ENCODE data around the gene PCNX2. TPM values are rescaled to one million over a fixed set of nuclear protein-coding genes. Genes with fewer than 3 reads are reported as not detected.
A peak's percentile ranks its signal among the peaks of the same experiment; 100 is the strongest.
"Not testable (repeated sequence)": the region's sequence is repeated elsewhere in the genome, so short reads cannot be mapped to it uniquely, and the experiment has no call there.

PCNX2 gene
- total RNA-seq, 1 donor from 2014 or later: 4.9 TPM

DNA sequence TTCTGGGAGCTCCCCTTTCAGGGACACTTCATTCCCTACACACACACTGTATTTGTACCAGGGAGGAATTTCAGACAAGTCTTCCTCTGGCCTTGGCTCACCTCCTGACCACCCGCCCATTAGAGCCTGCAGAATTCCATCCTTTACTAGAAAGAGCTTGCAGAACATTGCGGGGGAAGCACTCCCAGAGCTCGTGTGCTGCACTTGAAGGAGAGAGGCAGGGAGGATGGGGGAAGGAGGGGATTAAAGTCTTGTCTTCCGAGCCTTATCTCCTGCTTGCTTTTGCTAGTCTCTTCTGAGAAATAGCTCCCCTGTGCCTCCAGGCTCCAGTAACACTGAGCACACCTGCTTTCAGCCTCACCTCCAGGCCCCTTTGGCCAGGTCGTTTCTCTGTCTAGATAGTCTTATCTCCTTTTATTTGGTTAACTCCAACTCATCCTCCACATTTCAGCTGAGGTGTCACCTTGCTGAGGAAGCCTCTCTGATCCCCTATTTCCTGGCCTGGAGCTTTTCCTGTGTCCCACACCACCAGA is 62.0 kb downstream of the PCNX2 start:
- DNase-seq (ENCODE audit: low read depth, low spot score): no peak

DNA sequence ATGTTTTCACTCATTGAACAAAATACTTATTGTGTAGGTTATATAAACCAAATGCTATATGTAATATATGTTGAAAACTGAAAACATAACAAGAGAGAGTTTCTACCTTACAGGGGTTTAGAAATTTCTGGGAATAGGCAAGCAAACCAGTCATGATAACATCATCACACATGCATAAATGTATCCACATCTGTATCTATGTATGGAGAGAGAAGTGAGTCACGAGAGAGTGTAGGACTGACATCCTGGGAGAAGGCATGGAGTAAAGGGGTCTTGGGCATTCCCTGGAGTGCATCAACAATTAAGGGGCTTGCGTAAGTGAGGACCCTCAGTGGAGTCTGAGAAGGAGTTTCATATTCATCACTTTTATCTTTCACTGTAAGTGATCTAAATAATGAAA is 65.5 kb downstream of the PCNX2 start:
- no peak for DNase-seq (ENCODE audit: low read depth, low spot score)

- DNase-seq (ENCODE audit: low read depth, low spot score): no peak
Observed at GRCh38 chr1:233229288-233229687, 66.2 kb downstream of the PCNX2 start.

DNA sequence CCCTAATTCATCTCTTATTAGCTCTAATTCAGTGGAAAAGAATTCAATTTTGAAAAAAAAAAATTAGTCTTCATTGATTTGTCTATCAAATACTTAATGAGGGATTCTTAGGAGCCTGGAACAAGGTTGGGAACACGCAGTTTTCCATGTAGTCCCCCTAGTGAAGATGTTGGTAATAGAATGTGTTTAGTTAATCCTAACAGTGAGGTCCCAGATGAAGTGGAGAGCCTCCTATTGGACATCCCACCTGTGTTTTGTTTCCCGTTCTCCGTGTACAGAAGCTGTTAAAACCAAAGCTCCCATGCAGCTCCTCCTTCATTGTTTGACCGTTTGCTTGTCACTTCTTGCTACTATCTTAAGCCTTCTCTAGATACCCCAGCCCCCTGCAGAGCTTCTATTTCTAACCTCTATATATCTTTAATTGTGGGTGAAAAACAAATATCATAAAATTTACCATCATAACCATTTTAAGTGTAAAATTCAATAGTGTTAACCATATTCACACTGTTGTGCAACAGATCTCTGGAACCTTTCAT is 67.5 kb downstream of the PCNX2 start:
- no peak for DNase-seq (ENCODE audit: low read depth, low spot score)

GRCh38 chr1:233224311-233224710 is 71.2 kb downstream of the PCNX2 start:
- DNase-seq (ENCODE audit: low read depth, low spot score): no peak

- DNase-seq (ENCODE audit: low read depth, low spot score): no peak
Observed at GRCh38 chr1:233217832-233218231, 77.7 kb downstream of the PCNX2 start.

DNA sequence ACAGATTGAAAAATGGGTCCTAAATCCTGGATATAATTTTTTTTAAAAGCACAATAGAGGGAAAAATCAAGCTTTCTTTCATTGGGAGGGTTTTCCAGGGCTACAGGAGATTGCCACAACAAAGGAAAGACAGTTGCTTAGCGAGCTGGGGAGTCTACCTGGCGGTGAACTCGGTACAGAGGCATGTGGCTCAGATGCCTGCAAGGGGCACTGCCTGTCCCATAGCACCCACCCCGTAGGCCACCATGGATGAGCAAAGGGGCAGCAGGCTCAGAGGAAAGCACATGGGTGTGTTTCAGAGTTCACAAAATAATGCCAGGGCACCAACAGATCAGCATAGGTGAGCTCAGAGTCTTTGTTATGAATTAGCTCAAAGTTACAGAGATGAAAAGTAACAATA is 79.5 kb downstream of the PCNX2 start:
- DNase-seq (ENCODE audit: low read depth, low spot score): no peak

GRCh38 chr1:233215135-233215760 is 80.3 kb downstream of the PCNX2 start:
- DNase-seq (ENCODE audit: low read depth, low spot score): no peak

DNA sequence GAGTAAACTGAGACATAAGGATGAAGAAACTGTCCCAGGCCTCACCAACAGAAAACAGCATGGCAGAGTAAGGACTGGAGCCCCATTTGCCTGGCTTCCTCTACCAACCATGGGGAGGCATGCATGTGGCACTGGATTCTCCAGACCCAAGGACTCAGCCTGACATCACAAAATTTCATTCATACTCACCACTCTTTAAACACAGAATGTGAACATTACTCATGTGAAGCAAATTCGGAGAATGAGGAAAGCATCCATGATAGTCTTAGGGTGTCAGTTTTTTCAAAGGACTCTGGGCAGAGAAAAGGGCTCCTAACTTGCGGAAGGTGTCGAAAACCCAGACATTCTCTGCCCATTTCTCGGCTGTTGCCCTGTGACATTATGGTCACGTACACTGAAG is 83.9 kb downstream of the PCNX2 start:
- no peak for DNase-seq (ENCODE audit: low read depth, low spot score)

GRCh38 chr1:233211106-233211505 is 84.4 kb downstream of the PCNX2 start:
- DNase-seq (ENCODE audit: low read depth, low spot score): no peak

DNA sequence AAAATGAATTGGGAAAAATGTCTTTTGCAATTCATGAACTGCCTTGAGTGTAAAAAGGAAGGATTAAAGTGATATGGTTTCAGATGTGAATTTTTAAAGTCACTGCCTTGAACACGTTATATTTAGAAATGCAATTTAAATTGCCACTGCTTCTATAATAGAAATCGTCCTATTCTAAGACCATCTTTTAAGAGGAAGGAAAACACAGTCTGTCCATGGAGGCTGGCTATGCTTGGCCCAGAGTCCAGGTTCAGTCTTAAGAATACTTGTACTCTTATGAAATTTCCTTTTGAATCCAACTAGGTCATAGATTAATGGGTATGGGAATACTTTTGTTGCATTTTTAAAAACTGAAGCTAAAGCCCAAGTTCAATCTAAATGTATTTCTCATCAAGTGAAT is 86.0 kb downstream of the PCNX2 start:
- no peak for DNase-seq (ENCODE audit: low read depth, low spot score)

DNA sequence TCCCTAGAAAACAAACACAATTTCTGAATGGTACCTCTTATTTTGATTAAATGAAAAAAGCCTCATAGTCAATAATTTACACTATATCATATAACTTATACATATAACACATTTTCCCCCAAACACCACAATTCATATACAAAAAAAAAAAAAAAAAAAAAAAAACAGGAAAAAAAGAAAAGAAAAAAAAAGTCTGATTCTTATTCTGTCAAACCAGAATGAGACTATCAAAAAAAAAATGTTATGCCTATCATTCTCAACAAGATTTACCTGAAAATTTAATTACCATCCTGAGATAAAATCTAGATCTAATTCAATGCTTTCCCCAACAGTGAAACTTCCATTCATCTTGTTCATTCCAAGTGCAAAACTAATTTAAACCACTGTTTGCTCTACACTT is 86.8 kb downstream of the PCNX2 start:
- no peak for DNase-seq (ENCODE audit: low read depth, low spot score)

DNA sequence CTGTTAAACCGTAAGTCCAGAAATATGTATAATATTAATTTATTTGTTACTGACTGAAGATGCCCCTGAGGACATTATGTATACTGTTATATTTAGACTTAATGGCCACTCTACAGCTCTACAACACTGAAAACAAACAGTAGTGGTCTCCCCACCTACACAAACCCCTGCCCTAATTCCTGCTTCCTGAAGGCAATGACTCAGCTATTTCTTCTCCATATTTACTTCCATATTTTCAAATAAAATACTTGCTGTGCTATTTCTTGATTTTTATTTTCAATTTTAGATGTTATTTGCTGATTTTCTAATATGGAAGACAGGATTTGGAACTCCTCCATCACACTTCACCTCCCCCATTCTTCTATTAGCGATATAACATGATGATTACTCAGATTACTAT is 97.6 kb downstream of the PCNX2 start:
- no peak for DNase-seq (ENCODE audit: low read depth, low spot score)

DNA sequence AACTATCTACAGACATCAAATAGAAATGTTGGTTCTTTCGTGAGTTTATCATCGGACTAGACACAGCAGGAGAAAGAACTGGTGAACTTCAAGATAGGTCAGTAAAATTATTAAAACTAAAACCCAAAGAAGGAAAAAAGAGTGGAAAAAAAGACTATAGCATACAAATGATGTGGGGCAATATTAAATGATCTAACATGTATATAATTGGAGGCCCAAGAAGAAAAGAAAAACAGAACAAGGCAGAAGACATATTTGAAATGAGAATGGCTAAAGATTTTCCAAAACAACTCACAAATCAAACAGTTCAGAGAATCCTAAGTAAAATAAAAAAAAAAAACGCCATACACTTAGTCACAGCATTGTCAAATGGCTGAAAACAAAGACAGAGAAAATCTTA is 101.8 kb downstream of the PCNX2 start:
- no peak for DNase-seq (ENCODE audit: low read depth, low spot score)

GRCh38 chr1:233190987-233191386 is 104.5 kb downstream of the PCNX2 start:
- no peak for DNase-seq (ENCODE audit: low read depth, low spot score)

GRCh38 chr1:233189526-233189925 is 106.0 kb downstream of the PCNX2 start:
- no peak for DNase-seq (ENCODE audit: low read depth, low spot score)

DNA sequence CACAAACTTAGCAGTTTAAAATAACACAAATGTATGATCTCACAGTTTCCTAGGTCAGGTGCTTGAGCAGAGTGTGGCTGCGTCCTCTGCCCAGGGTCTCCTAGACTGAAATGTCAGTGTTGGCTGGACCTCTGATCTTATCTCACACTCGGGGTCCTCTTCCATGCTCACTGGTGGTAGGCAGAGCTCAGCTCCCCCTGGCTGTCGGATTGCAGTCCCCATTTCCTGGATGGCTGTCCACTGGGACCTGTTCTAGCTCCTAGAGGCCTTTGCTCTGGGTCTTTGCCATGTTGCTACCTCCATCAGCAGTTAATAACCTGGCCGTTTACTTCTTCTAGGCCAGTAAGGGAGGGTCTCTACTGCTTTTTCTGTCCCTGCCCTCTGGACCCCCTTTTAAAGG is 107.5 kb downstream of the PCNX2 start:
- no peak for DNase-seq (ENCODE audit: low read depth, low spot score)

DNA sequence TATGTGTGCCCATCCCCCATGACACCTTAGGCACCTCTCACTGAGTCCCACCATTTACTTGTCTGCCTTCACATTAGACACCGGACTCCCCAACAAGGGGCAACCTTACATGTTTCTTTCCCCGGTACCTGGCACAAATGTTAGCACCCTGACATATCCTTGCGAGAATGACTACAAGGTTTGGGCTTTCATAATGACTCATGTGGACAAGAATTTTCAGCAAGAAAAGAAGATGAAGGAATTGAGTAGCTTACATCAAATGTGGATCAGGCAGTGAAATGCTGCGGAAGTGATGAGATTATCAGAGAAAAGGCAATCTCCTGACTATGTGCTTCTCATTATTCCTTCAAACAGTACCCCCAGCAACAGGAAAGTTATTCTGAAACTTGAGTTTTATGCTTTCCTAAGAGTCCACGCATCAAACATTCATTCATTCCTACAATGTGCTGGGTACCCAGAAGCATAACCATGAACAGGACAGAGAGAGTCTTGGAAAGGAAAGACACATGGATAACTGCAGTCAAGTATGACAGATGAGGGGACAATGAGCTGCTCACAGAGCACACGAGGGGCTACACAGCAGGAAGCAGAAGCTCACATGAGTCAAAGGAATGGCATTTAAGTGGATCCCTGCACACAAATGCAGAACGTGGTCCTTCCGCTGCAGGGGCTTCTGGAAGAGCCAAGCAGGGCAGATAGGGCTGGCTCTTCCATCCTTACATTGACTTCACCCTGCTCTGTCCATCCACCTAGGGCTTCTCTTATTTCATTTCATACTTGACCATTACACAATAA is 112.1 kb downstream of the PCNX2 start:
- DNase-seq (ENCODE audit: low read depth, low spot score): no peak

DNA sequence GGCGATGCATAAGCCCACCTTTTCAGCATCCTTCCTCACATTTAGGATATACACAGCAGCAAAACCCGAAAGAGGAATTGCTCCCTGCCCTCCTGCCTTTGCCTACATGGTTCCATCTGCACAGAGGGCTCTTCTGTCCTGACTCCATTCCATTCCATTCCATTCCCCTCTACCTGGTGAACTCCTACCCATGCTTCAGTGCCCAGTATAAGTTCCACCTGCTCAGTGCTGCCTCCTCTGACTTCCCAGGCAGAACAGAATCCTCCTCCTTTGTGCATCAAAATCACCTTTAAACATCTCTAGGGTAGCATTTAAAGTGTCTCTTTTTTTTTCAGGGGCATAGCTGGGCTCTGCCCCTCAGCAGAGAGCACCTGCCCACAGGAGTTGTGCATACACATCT is 112.9 kb downstream of the PCNX2 start:
- DNase-seq (ENCODE audit: low read depth, low spot score): no peak

- DNase-seq (ENCODE audit: low read depth, low spot score): no peak
Observed at GRCh38 chr1:233180641-233181364, 114.7 kb downstream of the PCNX2 start.

GRCh38 chr1:233179638-233180037 is 115.9 kb downstream of the PCNX2 start:
- DNase-seq (ENCODE audit: low read depth, low spot score): not testable (repeated sequence)

DNA sequence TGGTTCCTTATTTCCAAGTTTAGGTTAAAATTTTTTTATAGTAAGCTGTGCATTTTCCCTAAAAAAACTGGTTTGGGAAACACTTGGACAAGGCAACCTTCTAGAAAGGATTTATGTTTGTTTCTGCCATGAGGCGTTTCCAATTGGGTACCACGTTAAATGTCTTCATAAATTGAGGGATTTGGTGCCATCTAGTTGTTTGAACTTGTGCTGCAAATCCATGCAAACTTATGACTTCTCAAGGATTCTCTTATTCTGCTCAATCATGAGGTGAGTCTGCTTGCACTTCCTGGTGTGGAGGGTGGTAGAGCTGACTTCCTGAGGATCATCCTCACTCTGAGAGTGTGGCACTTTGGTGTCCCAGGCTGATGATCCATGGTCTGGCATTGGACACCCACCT is 123.3 kb downstream of the PCNX2 start:
- DNase-seq (ENCODE audit: low read depth, low spot score): peak; percentile 32
